IMR-90 (cell line): ENCODE results near the gene DENND6B. TPM values are rescaled to one million over a fixed set of nuclear protein-coding genes. Genes with fewer than 3 reads are reported as not detected.

Experiments used
- ATAC-seq: fragments of 200-7000 bp; cut with Tn5 transposase; 2 replicates; pipeline ENCODE4 v1.9.1; 2020; ENCODE audit warnings: low read depth, mild to moderate bottlenecking, moderate library complexity
- BruUV-seq: library from RNA; stranded (reverse); fragments of 400-500 nt; replicated peaks from 2 replicates; lab custom pipeline; 2021; lab: Mats Ljungman, UMichigan
- CTCF ChIA-PET: fragments of 300-600 bp; formaldehyde crosslinking; extraction: SDS; loops from one replicate; lab custom pipeline; 2021; ENCODE audit warnings: antibody characterized with exemption; lab: Yijun Ruan, JAX
- POLR2A ChIA-PET: fragments of 300-600 bp; sonication (Branson Sonifier 250); formaldehyde crosslinking; loops from one replicate; lab custom pipeline; 2022; ENCODE audit warnings: antibody characterized with exemption; ENCODE audit not compliant: unreplicated experiment; lab: Charles Lee
- DNase-seq: peaks from one replicate; pipeline ENCODE4 v3.0.0; 2013
- H2AFZ ChIP-seq: replicated peaks from 2 replicates; pipeline ENCODE3; 2013; ENCODE audit warnings: low read length, mild to moderate bottlenecking; ENCODE audit not compliant: poor library complexity
- H2AK5ac ChIP-seq: 2 replicates; pipeline ENCODE4 v1.6.1; 2013; ENCODE audit warnings: low read depth, low read length, inconsistent platforms
- H2AK9ac ChIP-seq: replicated peaks from 2 replicates; pipeline ENCODE3; 2013; ENCODE audit warnings: mild to moderate bottlenecking, low read depth, low read length, moderate library complexity; ENCODE audit not compliant: poor library complexity
- H2BK120ac ChIP-seq: 2 replicates; pipeline ENCODE4 v1.6.1; 2013; ENCODE audit warnings: low read depth, low read length, inconsistent platforms
- H2BK15ac ChIP-seq: 3 replicates; pipeline ENCODE4 v1.6.1; 2013; ENCODE audit warnings: low read depth, low read length, inconsistent platforms
- H2BK20ac ChIP-seq: 2 replicates; pipeline ENCODE4 v1.6.1; 2013; ENCODE audit warnings: low read depth, mild to moderate bottlenecking, inconsistent platforms, low read length, moderate library complexity
- H2BK5ac ChIP-seq: 2 replicates; pipeline ENCODE4 v1.6.1; 2013; ENCODE audit warnings: mild to moderate bottlenecking, low read depth, low read length, inconsistent platforms; ENCODE audit not compliant: poor library complexity, severe bottlenecking
- H3K14ac ChIP-seq: replicated peaks from 2 replicates; pipeline ENCODE4 v1.6.1; 2013; ENCODE audit warnings: low read depth, low read length, inconsistent platforms
- H3K18ac ChIP-seq: 2 replicates; pipeline ENCODE4 v1.6.1; 2013; ENCODE audit warnings: low read depth, low read length, control low read depth
- H3K23ac ChIP-seq: 2 replicates; pipeline ENCODE4 v1.6.1; 2013; ENCODE audit warnings: low read depth, low read length, inconsistent platforms
- H3K27ac ChIP-seq: 2 replicates; pipeline ENCODE4 v1.5.1; 2013; ENCODE audit warnings: mild to moderate bottlenecking, control low read depth, low read length; ENCODE audit not compliant: insufficient read depth
- H3K27me3 ChIP-seq: 2 replicates; pipeline ENCODE4 v1.6.1; 2013; ENCODE audit warnings: low read length; ENCODE audit not compliant: control insufficient read depth, insufficient read depth
- H3K36me3 ChIP-seq: 2 replicates; pipeline ENCODE4 v1.6.1; 2013; ENCODE audit warnings: low read length, mixed read lengths; ENCODE audit not compliant: control insufficient read depth, insufficient read depth
- H3K4ac ChIP-seq: 2 replicates; pipeline ENCODE4 v1.6.1; 2013; ENCODE audit warnings: low read depth, low read length, inconsistent platforms
- H3K4me1 ChIP-seq: 2 replicates; pipeline ENCODE4 v1.6.1; 2013; ENCODE audit warnings: low read length, mixed read lengths; ENCODE audit not compliant: control insufficient read depth, insufficient read depth
- H3K4me2 ChIP-seq: 2 replicates; pipeline ENCODE4 v1.6.1; 2013; ENCODE audit warnings: low read depth, mild to moderate bottlenecking, control low read depth, low read length, moderate library complexity
- H3K4me3 ChIP-seq: 2 replicates; pipeline ENCODE4 v1.5.1; 2013; ENCODE audit warnings: low read depth, mild to moderate bottlenecking, control low read depth, low read length, moderate library complexity; ENCODE audit not compliant: insufficient read depth
- H3K56ac ChIP-seq: 2 replicates; pipeline ENCODE4 v1.6.1; 2013; ENCODE audit warnings: low read length, inconsistent platforms; ENCODE audit not compliant: insufficient read depth; ENCODE audit errors: extremely low read depth
- H3K79me1 ChIP-seq, 2 experiments: 2 replicates each; pipeline ENCODE4 v1.6.1; 2013; ENCODE audit warnings: low read length in 2 of 2, inconsistent platforms in 1 of 2, low read depth in 1 of 2
- H3K9ac ChIP-seq: 2 replicates; pipeline ENCODE4 v1.6.1; 2013; ENCODE audit warnings: low read depth, low read length, control low read depth
- H3K9me1 ChIP-seq: 2 replicates; pipeline ENCODE4 v1.6.1; 2013; ENCODE audit warnings: low read length, inconsistent platforms; ENCODE audit not compliant: insufficient read depth
- H3K9me3 ChIP-seq: 2 replicates; pipeline ENCODE4 v1.6.1; 2013; ENCODE audit warnings: low read length; ENCODE audit not compliant: control insufficient read depth, insufficient read depth
- H4K20me1 ChIP-seq: 2 replicates; pipeline ENCODE4 v1.6.1; 2013; ENCODE audit warnings: low read length, inconsistent platforms; ENCODE audit not compliant: insufficient read depth
- H4K5ac ChIP-seq: 2 replicates; pipeline ENCODE4 v1.6.1; 2013; ENCODE audit warnings: mild to moderate bottlenecking, low read depth, low read length, control low read depth
- H4K8ac ChIP-seq, 2 experiments: 2 replicates each; pipeline ENCODE4 v1.6.1; 2013; ENCODE audit warnings: low read depth in 2 of 2, low read length in 2 of 2, control low read depth in 1 of 2, inconsistent platforms in 1 of 2
- H4K91ac ChIP-seq: 2 replicates; pipeline ENCODE4 v1.6.1; 2013; ENCODE audit warnings: low read depth, low read length, inconsistent platforms; ENCODE audit not compliant: insufficient read depth
- CHD1 ChIP-seq: IDR thresholded peaks from 2 replicates; pipeline ENCODE4 v1.6.1; 2012; ENCODE audit warnings: low read depth, low read length, improper control_type of control experiment
- ELK1 ChIP-seq: fragments of 150-350 bp; IDR thresholded peaks from 2 replicates; pipeline ENCODE4 v1.6.1; 2016; ENCODE audit warnings: low read depth, mild to moderate bottlenecking, low read length, moderate library complexity, borderline replicate concordance
- FOS ChIP-seq: fragments of 150-350 bp; IDR thresholded peaks from 2 replicates; pipeline ENCODE4 v1.6.1; 2016; ENCODE audit warnings: low read depth, low read length
- RAD21 ChIP-seq: IDR thresholded peaks from 2 replicates; pipeline ENCODE4 v1.6.1; 2012; ENCODE audit warnings: low read length, improper control_type of control experiment
- SMC3 ChIP-seq: fragments of 150-350 bp; IDR thresholded peaks from 2 replicates; pipeline ENCODE4 v1.6.1; 2016; ENCODE audit warnings: low read depth, mild to moderate bottlenecking, antibody characterized with exemption, low read length, moderate library complexity
- WGBS, 2 experiments: methylation state at CpG; one replicate each; pipeline versions ENCODE4 v1.1.5 to v1.1.7; 2013; ENCODE audit warnings: missing lambda C conversion rate in 2 of 2; ENCODE audit not compliant: insufficient read length in 1 of 2; ENCODE audit errors: extremely low coverage in 2 of 2; 5-methylcytosine and 5-hydroxymethylcytosine counted together
- dilution Hi-C: fragments of 300-500 bp; cut with HindIII; formaldehyde crosslinking; loops from one replicate; pipeline ENCODE4 v1.14.3; 2018; ENCODE audit warnings: low sequenced_read_pairs; ENCODE audit not compliant: unreplicated experiment
- in situ Hi-C: fragments of 300-500 bp; cut with MboI; formaldehyde crosslinking; loops from 3 replicates; pipeline ENCODE4 v1.14.3; 2019; ENCODE audit warnings: low sequenced_read_pairs, inconsistent platforms, mixed read lengths
- intact Hi-C: fragments of 100-400 bp; cut with micrococcal nuclease; formaldehyde crosslinking; loops from 2 replicates; pipeline ENCODE4 v1.10.0; 2022
- polyA plus RNA-seq, 3 experiments: library from polyadenylated mRNA; depleted of rRNA; stranded (reverse); fragments of >200 nt; gene quantifications; 2 replicates each; pipeline ENCODE4 v1.2.3, GENCODE V29; 2012; ENCODE audit warnings: low replicate concordance in 1 of 3
- total RNA-seq: library from RNA; depleted of rRNA; stranded (reverse); fragments of >200 nt; gene quantifications from 2 replicates; pipeline ENCODE4 v1.2.3, GENCODE V29; 2012

The DENND6B gene
- total and polyA plus RNA-seq, 2 of the 4 experiments (the other 2 are of a cell fraction) = 0.36 to 4.9 TPM

- peak overlapping the region; percentile 5 for H2AK9ac ChIP-seq
- TF ChIP-seq RAD21 (no peak), SMC3 (no peak), CHD1 (no peak), ELK1 (no peak), FOS (no peak)
- ChIA-PET CTCF (no interaction called here), POLR2A (no interaction called here)
- H4K5ac ChIP-seq = no peak overlapping the region
- intact Hi-C loops (no loop called here), in situ Hi-C loops (no loop called here), dilution Hi-C loops (no loop called here)
- WGBS, 2 experiments = 93% methylated on average over 2 of the region's 5 CpGs; no CpG with 5 or more reads in 1 of the 2 experiments
- peaks cover 24% of the 10 kb centered on the region for H3K36me3 ChIP-seq
- H3K4me3 ChIP-seq = no peak overlapping the region
- H3K4ac ChIP-seq = no peak overlapping the region
- no peaks in the 10 kb centered on the region for H3K9me3 ChIP-seq
- H3K18ac ChIP-seq = no peak overlapping the region
- H3K4me2 ChIP-seq = no peak overlapping the region
- H3K14ac ChIP-seq = no peak overlapping the region
- H3K56ac ChIP-seq = no peak overlapping the region
- DNase-seq (no peak), ATAC-seq (no peak)
- H2BK120ac ChIP-seq = no peak overlapping the region
- H3K27me3 ChIP-seq = no peaks in the 10 kb centered on the region
- BruUV-seq = no TSS peak
- peaks cover 2% of the 10 kb centered on the region for H3K4me1 ChIP-seq
- H2BK20ac ChIP-seq = no peak overlapping the region
- no peak overlapping the region for H2AFZ ChIP-seq
- H3K23ac ChIP-seq = no peak overlapping the region
- no peak overlapping the region for H2BK15ac ChIP-seq
- peaks cover 24% of the 10 kb centered on the region for H3K9me1 ChIP-seq
- H4K20me1 ChIP-seq = peaks cover 82% of the 10 kb centered on the region
- no peak overlapping the region for H2AK5ac ChIP-seq
- peaks cover 30 to 64% of the 10 kb centered on the region in 2 experiments for H3K79me1 ChIP-seq
- no peak overlapping the region for H2BK5ac ChIP-seq
- H4K91ac ChIP-seq = no peak overlapping the region
- H4K8ac ChIP-seq = no peak overlapping the region
- no peak overlapping the region for H3K9ac ChIP-seq
- no peak overlapping the region for H3K27ac ChIP-seq
Observed at GRCh38 chr22:50361222-50361621, 34.4 kb upstream of the DENND6B start.
